ENCODE data around the gene CASK.

CASK gene

GRCh38 chrX:41789374-41789773 lies 134.0 kb downstream of the CASK start:
- WGBS, 2 experiments (ENCODE audit: insufficient coverage in 2 of 2) = no CpG with 5 or more reads among the region's 2 CpGs

GRCh38 chrX:41785685-41786084 lies 137.7 kb downstream of the CASK start:
- H3K4me3 ChIP-seq (ENCODE audit: extremely low read depth, insufficient read depth, low read length, poor library complexity, severe bottlenecking) = no peak overlapping the region
- H3K4me1 ChIP-seq (ENCODE audit: control insufficient read depth, insufficient read depth, low read length, poor library complexity, severe bottlenecking) = no peaks in the 10 kb centered on the region
- WGBS, 2 experiments (ENCODE audit: insufficient coverage in 2 of 2) = 86% methylated on average over 1 of the region's 2 CpGs; no CpG with 5 or more reads in 1 of the 2 experiments
- H3K9me3 ChIP-seq (ENCODE audit: control insufficient read depth, low read length) = no peaks in the 10 kb centered on the region
- no peak overlapping the region for H3K27ac ChIP-seq (ENCODE audit: low read depth, low read length, severe bottlenecking)
- H3K36me3 ChIP-seq (ENCODE audit: control insufficient read depth, insufficient read depth, low read length) = peaks cover 16% of the 10 kb centered on the region

More at GRCh38 chrX:41789374-41789773, 134.0 kb downstream of the CASK start:
- Histone ChIP-seq H3K4me1 (ENCODE audit: control insufficient read depth, insufficient read depth, low read length, poor library complexity, severe bottlenecking) (no peaks in the 10 kb centered on the region), H3K27ac (ENCODE audit: low read depth, low read length, severe bottlenecking) (no peak overlapping the region), H3K4me3 (ENCODE audit: extremely low read depth, insufficient read depth, low read length, poor library complexity, severe bottlenecking) (no peak overlapping the region), H3K36me3 (ENCODE audit: control insufficient read depth, insufficient read depth, low read length) (peaks cover 16% of the 10 kb centered on the region), H3K9me3 (ENCODE audit: control insufficient read depth, low read length) (no peaks in the 10 kb centered on the region)

- Histone ChIP-seq H3K27ac (ENCODE audit: low read depth, low read length, severe bottlenecking) (no peak overlapping the region), H3K4me1 (ENCODE audit: control insufficient read depth, insufficient read depth, low read length, poor library complexity, severe bottlenecking) (no peaks in the 10 kb centered on the region), H3K36me3 (ENCODE audit: control insufficient read depth, insufficient read depth, low read length) (peaks cover 12% of the 10 kb centered on the region), H3K9me3 (ENCODE audit: control insufficient read depth, low read length) (no peaks in the 10 kb centered on the region), H3K4me3 (ENCODE audit: extremely low read depth, insufficient read depth, low read length, poor library complexity, severe bottlenecking) (no peak overlapping the region)
- WGBS, 2 experiments (ENCODE audit: insufficient coverage in 2 of 2) = 83% methylated on average over 1 of the region's 2 CpGs; no CpG with 5 or more reads in 1 of the 2 experiments
Measured at GRCh38 chrX:41781500-41781899, 141.9 kb downstream of the CASK start.

- WGBS, 2 experiments (ENCODE audit: insufficient coverage in 2 of 2) = no CpG with 5 or more reads among the region's 3 CpGs
- Histone ChIP-seq H3K27ac (ENCODE audit: low read depth, low read length, severe bottlenecking) (no peak overlapping the region), H3K9me3 (ENCODE audit: control insufficient read depth, low read length) (no peaks in the 10 kb centered on the region), H3K4me3 (ENCODE audit: extremely low read depth, insufficient read depth, low read length, poor library complexity, severe bottlenecking) (no peak overlapping the region), H3K36me3 (ENCODE audit: control insufficient read depth, insufficient read depth, low read length) (peaks cover under 1% of the 10 kb centered on the region), H3K4me1 (ENCODE audit: control insufficient read depth, insufficient read depth, low read length, poor library complexity, severe bottlenecking) (no peaks in the 10 kb centered on the region)
Measured at GRCh38 chrX:41779941-41780340, 143.4 kb downstream of the CASK start.

GRCh38 chrX:41779030-41779564 lies 144.3 kb downstream of the CASK start:
- H3K9me3 ChIP-seq (ENCODE audit: control insufficient read depth, low read length) = no peaks in the 10 kb centered on the region
- no peaks in the 10 kb centered on the region for H3K36me3 ChIP-seq (ENCODE audit: control insufficient read depth, insufficient read depth, low read length)
- no peak overlapping the region for H3K4me3 ChIP-seq (ENCODE audit: extremely low read depth, insufficient read depth, low read length, poor library complexity, severe bottlenecking)
- no CpG with 5 or more reads among the region's 1 CpG for whole genome bisulfite sequencing, 2 experiments (ENCODE audit: insufficient coverage in 2 of 2)
- no peak overlapping the region for H3K27ac ChIP-seq (ENCODE audit: low read depth, low read length, severe bottlenecking)
- no peaks in the 10 kb centered on the region for H3K4me1 ChIP-seq (ENCODE audit: control insufficient read depth, insufficient read depth, low read length, poor library complexity, severe bottlenecking)

- Histone ChIP-seq H3K4me1 (ENCODE audit: control insufficient read depth, insufficient read depth, low read length, poor library complexity, severe bottlenecking) (no peaks in the 10 kb centered on the region), H3K4me3 (ENCODE audit: extremely low read depth, insufficient read depth, low read length, poor library complexity, severe bottlenecking) (no peak overlapping the region), H3K27ac (ENCODE audit: low read depth, low read length, severe bottlenecking) (no peak overlapping the region), H3K9me3 (ENCODE audit: control insufficient read depth, low read length) (no peaks in the 10 kb centered on the region), H3K36me3 (ENCODE audit: control insufficient read depth, insufficient read depth, low read length) (no peaks in the 10 kb centered on the region)
Measured at GRCh38 chrX:41761702-41762101, 161.7 kb downstream of the CASK start.

GRCh38 chrX:41761169-41761568 lies 162.2 kb downstream of the CASK start:
- no peaks in the 10 kb centered on the region for H3K9me3 ChIP-seq (ENCODE audit: control insufficient read depth, low read length)
- no peak overlapping the region for H3K27ac ChIP-seq (ENCODE audit: low read depth, low read length, severe bottlenecking)
- no peak overlapping the region for H3K4me3 ChIP-seq (ENCODE audit: extremely low read depth, insufficient read depth, low read length, poor library complexity, severe bottlenecking)
- H3K4me1 ChIP-seq (ENCODE audit: control insufficient read depth, insufficient read depth, low read length, poor library complexity, severe bottlenecking) = no peaks in the 10 kb centered on the region
- H3K36me3 ChIP-seq (ENCODE audit: control insufficient read depth, insufficient read depth, low read length) = no peaks in the 10 kb centered on the region
- no CpG with 5 or more reads among the region's 3 CpGs for WGBS, 2 experiments (ENCODE audit: insufficient coverage in 2 of 2)

GRCh38 chrX:41759817-41760216 lies 163.5 kb downstream of the CASK start:
- Histone ChIP-seq H3K27ac (ENCODE audit: low read depth, low read length, severe bottlenecking) (no peak overlapping the region), H3K4me1 (ENCODE audit: control insufficient read depth, insufficient read depth, low read length, poor library complexity, severe bottlenecking) (no peaks in the 10 kb centered on the region), H3K36me3 (ENCODE audit: control insufficient read depth, insufficient read depth, low read length) (no peaks in the 10 kb centered on the region), H3K4me3 (ENCODE audit: extremely low read depth, insufficient read depth, low read length, poor library complexity, severe bottlenecking) (no peak overlapping the region), H3K9me3 (ENCODE audit: control insufficient read depth, low read length) (no peaks in the 10 kb centered on the region)
- no CpG with 5 or more reads among the region's 3 CpGs for WGBS, 2 experiments (ENCODE audit: insufficient coverage in 2 of 2)

GRCh38 chrX:41758401-41758800 lies 165.0 kb downstream of the CASK start:
- Histone ChIP-seq H3K4me1 (ENCODE audit: control insufficient read depth, insufficient read depth, low read length, poor library complexity, severe bottlenecking) (no peaks in the 10 kb centered on the region), H3K9me3 (ENCODE audit: control insufficient read depth, low read length) (no peaks in the 10 kb centered on the region), H3K36me3 (ENCODE audit: control insufficient read depth, insufficient read depth, low read length) (peaks cover 3% of the 10 kb centered on the region), H3K4me3 (ENCODE audit: extremely low read depth, insufficient read depth, low read length, poor library complexity, severe bottlenecking) (no peak overlapping the region), H3K27ac (ENCODE audit: low read depth, low read length, severe bottlenecking) (no peak overlapping the region)
- WGBS, 2 experiments (ENCODE audit: insufficient coverage in 2 of 2) = 83% methylated on average over 1 of the region's 2 CpGs; no CpG with 5 or more reads in 1 of the 2 experiments

- no peaks in the 10 kb centered on the region for H3K4me1 ChIP-seq (ENCODE audit: control insufficient read depth, insufficient read depth, low read length, poor library complexity, severe bottlenecking)
- H3K27ac ChIP-seq (ENCODE audit: low read depth, low read length, severe bottlenecking) = no peak overlapping the region
- 100% methylated on average over 1 of the region's 3 CpGs; no CpG with 5 or more reads in 1 of the 2 experiments for WGBS, 2 experiments (ENCODE audit: insufficient coverage in 2 of 2)
- no peaks in the 10 kb centered on the region for H3K9me3 ChIP-seq (ENCODE audit: control insufficient read depth, low read length)
- no peak overlapping the region for H3K4me3 ChIP-seq (ENCODE audit: extremely low read depth, insufficient read depth, low read length, poor library complexity, severe bottlenecking)
- H3K36me3 ChIP-seq (ENCODE audit: control insufficient read depth, insufficient read depth, low read length) = peaks cover 3% of the 10 kb centered on the region
Measured at GRCh38 chrX:41750716-41751115, 172.6 kb downstream of the CASK start.

GRCh38 chrX:41739871-41740270 lies 183.5 kb downstream of the CASK start:
- H3K4me1 ChIP-seq (ENCODE audit: control insufficient read depth, insufficient read depth, low read length, poor library complexity, severe bottlenecking) = no peaks in the 10 kb centered on the region
- H3K9me3 ChIP-seq (ENCODE audit: control insufficient read depth, low read length) = no peaks in the 10 kb centered on the region

More at GRCh38 chrX:41739871-41740270, 183.5 kb downstream of the CASK start:
- WGBS, 2 experiments (ENCODE audit: insufficient coverage in 2 of 2) = no CpG with 5 or more reads among the region's 1 CpG
- H3K27ac ChIP-seq (ENCODE audit: low read depth, low read length, severe bottlenecking) = no peak overlapping the region
- H3K36me3 ChIP-seq (ENCODE audit: control insufficient read depth, insufficient read depth, low read length) = peaks cover 12% of the 10 kb centered on the region
- H3K4me3 ChIP-seq (ENCODE audit: extremely low read depth, insufficient read depth, low read length, poor library complexity, severe bottlenecking) = no peak overlapping the region

All from mesodermal cell (in vitro differentiated cells).